Activated T-helper 1 cell treated with anti-CD3 and anti-CD28 coated beads, Interleukin-12 subunit alpha, Interleukin-12 subunit beta, Interleukin-2, Interleukin-4 antibody, amounts not matched to agents 30 ng/mL and 10 ng/mL and 1 ng/mL, durations not matched to agents 14 hours and 24 hours and 36 hours (primary cell): ENCODE data around the gene MATCAP1. TPM values are rescaled to one million over a fixed set of nuclear protein-coding genes. Genes with fewer than 3 reads are reported as not detected.

ENCODE experiments used
- DNase-seq: peaks from one replicate; pipeline ENCODE4 v3.0.0; 2021; ENCODE audit warnings: low spot score
- H3K27ac Mint-ChIP-seq: one replicate; pipeline ENCODE4 v1.8.0; 2021; ENCODE audit warnings: mild to moderate bottlenecking, mixed read lengths
- H3K27me3 Mint-ChIP-seq: one replicate; pipeline ENCODE4 v1.8.0; 2022; ENCODE audit warnings: mild to moderate bottlenecking, moderate library complexity, mixed read lengths; ENCODE audit not compliant: insufficient read depth
- H3K36me3 Mint-ChIP-seq: one replicate; pipeline ENCODE4 v1.8.0; 2021; ENCODE audit warnings: low read depth, mixed read lengths
- H3K4me1 Mint-ChIP-seq: one replicate; pipeline ENCODE4 v1.8.0; 2021; ENCODE audit warnings: low read depth, mixed read lengths
- H3K4me3 Mint-ChIP-seq: one replicate; pipeline ENCODE4 v1.8.0; 2021; ENCODE audit warnings: mild to moderate bottlenecking, moderate library complexity, mixed read lengths
- H3K9me3 Mint-ChIP-seq: one replicate; pipeline ENCODE4 v1.8.0; 2021; ENCODE audit warnings: mixed read lengths
- intact Hi-C: fragments of 100-400 bp; cut with micrococcal nuclease; formaldehyde crosslinking; loops from one replicate; pipeline ENCODE4 v1.15.1; 2024
- total RNA-seq: library from RNA; stranded (reverse); gene quantifications from 2 replicates; pipeline ENCODE4 v1.2.3, GENCODE V29; 2022

MATCAP1 gene
- total RNA-seq, 1 donor from 2014 or later: 48.2 TPM

DNA sequence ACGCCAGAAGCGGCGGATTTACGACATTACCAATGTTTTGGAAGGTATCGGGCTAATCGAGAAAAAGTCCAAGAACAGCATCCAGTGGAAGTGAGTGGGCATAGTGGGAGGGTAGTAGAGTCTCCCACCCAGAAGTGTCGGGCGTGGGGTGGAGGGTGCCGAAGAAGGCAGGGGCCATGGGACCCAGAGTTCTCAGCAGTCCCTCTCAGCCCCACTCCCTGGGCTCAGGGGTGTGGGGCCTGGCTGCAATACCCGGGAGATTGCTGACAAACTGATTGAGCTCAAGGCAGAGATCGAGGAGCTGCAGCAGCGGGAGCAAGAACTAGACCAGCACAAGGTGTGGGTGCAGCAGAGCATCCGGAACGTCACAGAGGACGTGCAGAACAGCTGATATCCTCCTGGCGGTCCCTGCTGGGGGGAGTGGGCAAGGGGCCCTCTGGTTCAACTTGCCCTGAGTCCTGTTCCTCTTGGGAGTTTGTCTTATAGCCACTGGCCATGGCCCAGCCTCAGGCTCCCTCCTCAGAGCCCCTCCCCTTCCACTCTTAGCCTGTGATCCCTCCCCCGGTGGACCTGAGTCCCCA is 9.1 kb upstream of the MATCAP1 start:
- Mint-ChIP-seq H3K36me3 (peaks cover 36% of the 10 kb centered on the region), H3K27ac (peak overlapping the region; percentile 73), H3K4me3 (peak overlapping the region; percentile 95), H3K9me3 (no peaks in the 10 kb centered on the region), H3K27me3 (no peaks in the 10 kb centered on the region), H3K4me1 (peaks cover 51% of the 10 kb centered on the region)
- no peak for DNase-seq
- intact Hi-C loops: loop anchor here (1.0 to 5.0 kb wide), 5 partner anchors 10 to 164 kb away; partner anchors contain the start of genes CBFB, FHOD1 and MATCAP1

DNA sequence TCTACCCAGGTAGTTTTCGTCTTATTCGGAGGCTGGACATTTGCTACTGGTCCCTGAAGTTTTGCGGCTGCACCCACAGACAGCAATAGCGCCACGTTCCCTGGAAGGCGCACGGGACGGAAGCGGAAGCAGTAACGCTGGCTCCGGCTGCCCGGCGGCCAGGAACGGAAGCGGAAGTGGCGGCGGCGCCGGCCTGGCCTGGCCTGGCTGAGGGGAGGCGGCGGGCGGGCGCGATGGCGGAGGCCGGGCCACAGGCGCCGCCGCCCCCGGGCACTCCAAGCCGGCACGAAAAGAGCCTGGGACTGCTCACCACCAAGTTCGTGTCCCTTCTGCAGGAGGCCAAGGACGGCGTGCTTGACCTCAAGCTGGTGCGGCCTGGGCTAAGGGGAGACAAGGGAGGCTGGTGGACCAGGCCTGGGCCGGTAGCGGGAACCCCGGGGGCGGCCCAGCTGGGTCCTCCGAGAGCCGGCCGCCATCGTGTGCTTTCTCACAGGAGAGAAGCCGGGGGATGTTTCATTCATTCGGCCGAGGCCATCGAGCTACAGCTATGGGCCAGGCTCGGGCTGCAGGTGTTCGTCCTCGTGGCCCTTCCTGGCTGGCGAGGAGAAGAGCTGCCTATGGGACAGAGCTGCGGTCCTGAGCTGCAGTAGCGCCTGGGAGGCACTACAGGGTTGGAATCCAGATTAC is 8.4 kb upstream of the MATCAP1 start, which contains the start of gene E2F4:
Gene E2F4 (plus strand): TSS at position 161 of the 687 bp plus-strand sequence. CDS start 73 bp downstream, at position 234.
- intact Hi-C loops: loop anchor here (1.0 to 5.0 kb wide), 5 partner anchors 9 to 163 kb away; partner anchors contain the start of genes CBFB, FHOD1 and MATCAP1
- no peaks in the 10 kb centered on the region for H3K27me3 Mint-ChIP-seq
- no peaks in the 10 kb centered on the region for H3K9me3 Mint-ChIP-seq
- DNase-seq: peak; percentile 86
- peaks cover 51% of the 10 kb centered on the region for H3K4me1 Mint-ChIP-seq
- peak within 1 kb of the TSS; percentile 95 for H3K4me3 Mint-ChIP-seq
- H3K36me3 Mint-ChIP-seq: peaks cover 36% of the 10 kb centered on the region
- H3K27ac Mint-ChIP-seq: peak within 1 kb of the TSS; percentile 86

DNA sequence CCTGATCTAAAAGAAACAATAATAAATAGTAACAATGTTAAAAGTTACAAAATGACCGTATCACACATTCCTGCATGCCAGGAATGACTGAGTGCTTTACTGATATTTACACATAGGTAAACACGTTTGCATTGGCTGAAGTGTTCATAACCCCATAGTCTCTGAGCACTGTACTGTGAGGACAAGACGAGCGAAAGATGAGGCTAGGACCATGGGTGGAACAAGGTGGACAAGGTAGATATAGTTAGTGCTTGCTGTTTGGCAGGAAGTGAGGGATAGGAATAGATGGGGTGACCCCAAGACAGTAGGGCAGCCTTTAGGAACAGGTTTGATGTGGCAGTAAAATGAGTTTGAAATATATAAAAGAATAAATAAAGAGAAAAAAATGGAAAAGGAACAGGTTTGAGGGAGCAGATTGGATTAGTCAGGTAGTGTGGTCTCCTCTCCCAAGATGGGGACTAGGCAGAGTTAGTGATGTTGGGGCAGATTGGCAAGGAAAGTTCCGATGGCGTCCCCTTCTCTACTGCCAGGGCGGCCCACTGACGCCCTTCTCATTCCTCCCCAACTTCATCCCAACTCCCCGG is 7.7 kb upstream of the MATCAP1 start:
- Mint-ChIP-seq H3K9me3 (no peaks in the 10 kb centered on the region), H3K4me1 (peaks cover 46% of the 10 kb centered on the region), H3K36me3 (peaks cover 31% of the 10 kb centered on the region), H3K27me3 (no peaks in the 10 kb centered on the region), H3K27ac (peak overlapping the region; percentile 86), H3K4me3 (peak overlapping the region; percentile 95)
- intact Hi-C loops: loop anchor here (5.0 kb wide), 1 partner anchor 121 kb away; no protein-coding TSS in a partner anchor
- no peak for DNase-seq

DNA sequence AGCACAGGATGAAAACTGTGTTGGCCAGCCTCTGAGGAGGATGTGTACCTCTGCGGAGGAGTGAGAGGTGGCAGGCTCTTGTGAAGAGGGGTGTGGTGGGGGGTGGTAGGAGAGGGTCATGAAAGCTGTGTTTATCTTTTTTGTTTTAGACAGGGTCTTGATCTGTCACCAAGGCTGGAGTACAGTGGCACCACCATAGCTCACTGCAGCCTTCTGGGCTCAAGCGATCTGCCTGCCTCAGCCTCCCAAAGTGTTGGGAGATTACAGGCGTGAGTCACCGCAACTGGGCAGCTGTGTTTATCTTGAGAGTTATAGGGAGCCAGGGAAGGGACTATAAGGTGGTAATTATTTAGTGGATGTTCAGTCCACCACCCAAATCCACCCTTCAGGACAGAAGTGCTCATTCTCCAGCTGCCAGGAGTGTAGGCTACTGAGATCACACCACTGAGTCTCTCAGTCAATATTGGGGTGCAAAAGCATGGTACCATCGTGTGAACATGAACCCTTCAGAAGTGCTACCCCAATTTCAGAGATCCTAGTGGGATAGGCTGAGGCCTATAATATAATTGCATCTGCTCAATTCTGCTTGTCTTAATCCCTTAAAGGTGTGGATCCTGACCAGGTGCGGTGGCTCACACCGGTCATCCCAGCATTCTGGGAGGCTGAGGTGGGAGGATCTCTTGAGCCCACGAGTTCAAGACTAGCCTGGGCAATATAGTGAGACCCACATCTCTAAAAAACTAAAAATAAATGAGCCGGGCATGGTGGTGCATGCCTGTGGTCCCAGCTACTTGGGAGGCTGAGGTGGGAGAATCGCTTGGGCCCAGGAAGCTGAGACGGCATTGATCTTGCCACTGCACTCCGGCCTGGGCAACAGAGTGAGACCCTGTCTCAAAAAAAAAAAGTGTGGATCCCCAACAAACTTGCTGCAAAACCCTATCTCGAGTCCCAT is 7.0 kb upstream of the MATCAP1 start:
- H3K27me3 Mint-ChIP-seq: no peaks in the 10 kb centered on the region
- H3K27ac Mint-ChIP-seq: peak overlapping the region; percentile 61
- DNase-seq: no peak
- H3K4me3 Mint-ChIP-seq: peak overlapping the region; percentile 95
- intact Hi-C loops: loop anchor here (5.0 kb wide), 1 partner anchor 122 kb away; no protein-coding TSS in a partner anchor
- peaks cover 40% of the 10 kb centered on the region for H3K4me1 Mint-ChIP-seq
- peaks cover 23% of the 10 kb centered on the region for H3K36me3 Mint-ChIP-seq
- no peaks in the 10 kb centered on the region for H3K9me3 Mint-ChIP-seq

DNA sequence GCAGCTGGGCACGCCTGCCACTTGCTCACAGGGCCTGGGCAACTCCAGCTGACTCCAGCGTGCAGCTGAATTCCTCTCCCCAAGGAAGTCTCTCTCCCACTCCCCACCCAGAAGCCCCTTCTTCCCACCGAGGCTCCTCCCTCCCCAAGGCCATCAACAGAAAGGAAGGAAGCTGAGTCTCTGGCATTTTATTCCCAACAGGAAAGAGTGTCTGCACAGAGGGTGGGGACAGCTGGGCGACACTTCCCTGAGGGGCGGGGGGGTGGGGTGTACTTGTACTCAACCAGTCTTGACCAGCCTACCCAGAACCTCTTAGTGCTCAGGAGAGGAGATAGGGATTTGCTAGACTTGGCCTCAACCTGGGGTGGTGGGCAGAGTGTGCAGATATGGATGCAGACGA is 6.3 kb upstream of the MATCAP1 start, which contains the start of gene EXOC3L1:
Gene EXOC3L1 (minus strand): TSS at position 96 of the 400 bp plus-strand sequence. CDS start 460 bp downstream, outside the sequence.
- Mint-ChIP-seq H3K27ac (peak within 1 kb of the TSS; percentile 61), H3K27me3 (peaks cover 6% of the 10 kb centered on the region), H3K4me3 (peak within 1 kb of the TSS; percentile 95), H3K4me1 (peaks cover 43% of the 10 kb centered on the region), H3K9me3 (no peaks in the 10 kb centered on the region), H3K36me3 (peaks cover 17% of the 10 kb centered on the region)
- DNase-seq: no peak
- intact Hi-C loops: loop anchor here (5.0 kb wide), 1 partner anchor 122 kb away; no protein-coding TSS in a partner anchor

DNA sequence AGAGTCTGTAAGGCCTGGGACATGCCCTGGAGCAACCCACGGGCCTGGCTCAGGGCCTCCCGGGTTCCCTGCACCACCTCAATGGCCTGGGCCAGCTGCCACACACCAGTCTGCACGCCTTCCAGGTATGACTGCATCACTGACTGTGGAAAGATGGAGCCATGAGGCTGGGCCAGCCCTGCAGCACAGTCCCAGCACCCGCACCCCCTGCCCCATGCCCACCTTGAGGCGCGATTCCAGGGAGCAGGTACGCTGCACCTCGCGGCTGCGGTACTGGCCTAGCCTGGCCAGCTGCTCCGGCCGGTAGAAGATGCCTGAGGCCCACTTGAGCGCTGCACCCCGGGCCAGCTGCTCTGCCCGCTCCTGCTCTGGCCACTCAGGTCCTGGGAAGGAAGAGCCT is 5.0 kb upstream of the MATCAP1 start:
- intact Hi-C loops: no loop called here
- Mint-ChIP-seq H3K4me3 (no peak overlapping the region), H3K36me3 (peaks cover 8% of the 10 kb centered on the region), H3K27me3 (peaks cover 8% of the 10 kb centered on the region), H3K9me3 (no peaks in the 10 kb centered on the region), H3K27ac (no peak overlapping the region), H3K4me1 (peaks cover 35% of the 10 kb centered on the region)
- DNase-seq: no peak

DNA sequence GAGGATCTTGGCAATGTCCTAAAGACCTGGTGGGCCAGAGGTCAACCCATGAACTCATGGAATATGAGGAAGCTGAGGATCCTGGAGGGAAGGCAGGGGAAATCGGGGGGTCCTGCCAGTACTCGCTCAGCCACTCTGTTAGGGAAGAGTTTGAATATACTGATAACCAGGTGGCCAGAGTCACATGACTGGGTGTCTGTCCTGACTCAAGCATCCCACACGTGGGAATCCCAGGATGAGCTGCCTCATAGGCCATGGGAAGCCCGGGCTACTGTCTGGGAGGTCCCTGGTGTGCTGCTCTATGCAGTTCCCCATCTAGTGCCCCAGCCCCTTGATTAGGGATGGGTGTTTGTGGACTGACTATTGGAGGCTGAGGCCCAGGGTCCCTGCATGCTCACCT is 4.6 kb upstream of the MATCAP1 start:
- intact Hi-C loops: no loop called here
- Mint-ChIP-seq H3K4me3 (no peak overlapping the region), H3K27me3 (peaks cover 8% of the 10 kb centered on the region), H3K27ac (no peak overlapping the region), H3K9me3 (no peaks in the 10 kb centered on the region), H3K4me1 (peaks cover 30% of the 10 kb centered on the region), H3K36me3 (peaks cover 5% of the 10 kb centered on the region)
- no peak for DNase-seq

DNA sequence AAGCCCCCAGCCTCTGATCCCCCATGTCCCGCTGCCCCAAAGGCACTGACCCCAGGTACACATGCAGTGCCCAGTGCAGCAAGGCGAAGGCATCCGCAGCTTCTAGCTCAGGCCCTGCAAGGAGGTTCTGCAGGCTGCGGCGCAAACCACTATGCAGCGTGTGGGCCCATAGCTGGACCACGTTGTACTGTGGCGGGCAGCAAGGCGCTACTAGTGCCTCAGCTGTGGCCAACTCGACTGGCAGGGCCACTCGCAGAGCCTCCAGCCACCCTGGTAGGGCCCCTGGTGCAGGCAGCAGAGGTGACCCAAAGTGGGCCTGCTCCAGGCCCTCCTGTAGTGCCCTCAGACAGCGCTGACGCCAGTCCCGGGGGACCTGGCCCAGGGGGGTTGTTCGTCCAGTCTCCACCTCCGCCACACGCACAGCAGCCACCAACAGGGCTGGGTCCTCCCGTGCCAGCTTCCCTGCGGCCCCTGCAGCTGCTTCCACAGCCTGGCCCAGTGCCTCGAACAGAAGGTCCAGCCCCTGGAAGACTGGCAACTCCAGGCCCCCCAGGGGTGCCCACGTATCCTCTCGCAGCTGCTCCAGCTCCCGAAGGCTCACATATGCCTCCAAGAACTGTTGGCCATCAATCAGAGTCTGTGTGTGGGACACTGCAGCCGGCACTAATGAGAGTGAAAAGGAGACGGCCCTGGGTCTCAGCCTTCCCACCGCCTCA is 3.6 kb upstream of the MATCAP1 start:
- no peaks in the 10 kb centered on the region for H3K36me3 Mint-ChIP-seq
- no peak for DNase-seq
- H3K27me3 Mint-ChIP-seq: peaks cover 8% of the 10 kb centered on the region
- intact Hi-C loops: no loop called here
- no peak overlapping the region for H3K27ac Mint-ChIP-seq
- H3K9me3 Mint-ChIP-seq: no peaks in the 10 kb centered on the region
- no peak overlapping the region for H3K4me3 Mint-ChIP-seq
- peaks cover 22% of the 10 kb centered on the region for H3K4me1 Mint-ChIP-seq

DNA sequence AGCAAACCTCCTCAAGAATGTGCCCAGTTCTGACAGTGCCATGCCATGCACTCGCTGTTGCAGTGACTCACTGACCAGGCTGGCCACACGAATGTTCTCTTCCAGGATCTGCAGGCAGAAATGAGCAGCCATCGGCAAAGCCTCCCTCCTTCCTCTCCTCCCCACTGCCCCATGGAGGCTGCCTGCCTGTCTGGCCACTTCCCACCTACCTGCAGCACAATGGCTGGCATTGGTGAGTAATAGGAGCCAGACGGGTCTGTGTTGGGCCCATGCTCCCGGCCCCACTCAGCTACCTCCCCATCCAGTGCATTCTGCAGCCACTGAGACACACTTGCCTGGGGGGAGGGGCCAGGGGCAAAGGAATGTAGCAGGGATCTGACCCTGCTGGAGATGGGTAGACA is 2.8 kb upstream of the MATCAP1 start:
- no peak for DNase-seq
- intact Hi-C loops: no loop called here
- Mint-ChIP-seq H3K9me3 (no peaks in the 10 kb centered on the region), H3K27ac (no peak overlapping the region), H3K4me1 (peaks cover 18% of the 10 kb centered on the region), H3K4me3 (no peak overlapping the region), H3K36me3 (no peaks in the 10 kb centered on the region), H3K27me3 (peaks cover 8% of the 10 kb centered on the region)

DNA sequence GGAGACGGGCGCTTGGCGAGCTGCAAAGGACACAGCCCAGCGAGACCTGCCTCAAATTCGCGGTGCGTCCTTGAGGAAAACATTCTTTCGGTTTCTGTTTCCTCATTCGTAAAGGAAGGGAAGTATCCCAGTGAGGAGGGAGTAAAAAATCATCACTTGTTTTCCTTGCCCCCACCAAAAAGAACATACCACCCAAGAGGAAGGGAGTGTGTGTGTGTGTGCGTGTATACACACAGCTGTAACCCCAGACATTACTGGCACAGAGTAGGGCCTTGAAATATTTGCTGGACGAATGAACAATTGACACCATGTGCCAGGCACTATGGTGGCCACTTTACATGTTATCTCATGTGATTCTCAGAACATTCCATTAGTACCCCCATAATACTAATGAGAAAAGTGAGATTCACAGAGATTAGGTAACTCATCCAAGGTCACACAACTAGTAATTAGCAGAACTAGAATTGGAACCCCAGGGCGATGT is 1.9 kb upstream of the MATCAP1 start:
- no peak for DNase-seq
- Mint-ChIP-seq H3K4me1 (peaks cover 10% of the 10 kb centered on the region), H3K4me3 (peak overlapping the region; percentile 92), H3K27ac (peak overlapping the region; percentile 89), H3K9me3 (no peaks in the 10 kb centered on the region), H3K27me3 (peaks cover 8% of the 10 kb centered on the region), H3K36me3 (no peaks in the 10 kb centered on the region)
- intact Hi-C loops: loop anchor here (1.0 to 2.0 kb wide), 4 partner anchors 77 to 239 kb away; partner anchors contain the start of gene PHAF1

DNA sequence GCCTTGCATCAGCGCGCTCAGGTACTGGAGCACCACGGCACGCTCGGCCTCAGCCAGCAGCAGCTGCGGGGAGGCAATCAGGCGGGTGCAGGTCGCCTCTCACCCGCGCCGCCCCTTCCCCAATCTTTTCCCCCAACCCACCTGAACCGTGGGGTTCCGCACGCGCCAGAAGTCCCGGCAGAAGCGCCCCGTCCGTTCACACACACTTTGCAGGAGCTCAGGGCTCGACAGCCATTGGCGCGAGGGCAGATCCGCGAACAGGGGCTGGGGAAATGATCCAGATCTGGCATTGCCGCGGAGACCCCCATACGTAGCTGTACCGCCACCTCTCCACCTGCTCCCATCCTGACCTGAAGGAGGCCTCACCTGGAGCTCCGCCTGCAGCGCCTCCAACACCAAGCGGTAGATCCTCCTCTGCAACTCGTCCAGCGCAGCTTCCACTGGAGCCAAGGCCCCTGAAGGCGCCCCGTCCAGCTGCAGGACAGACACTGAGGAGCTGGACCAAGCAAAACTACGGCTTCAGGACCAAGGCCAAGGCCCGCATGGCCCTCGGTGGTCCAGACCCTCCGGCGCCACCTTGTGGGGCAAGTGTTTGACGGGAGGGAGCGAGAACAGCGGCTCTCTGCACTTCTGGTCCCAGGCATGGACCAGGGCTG is 1.4 kb upstream of the MATCAP1 start:
- intact Hi-C loops: loop anchor here (1.0 to 2.0 kb wide), 4 partner anchors 76 to 238 kb away; partner anchors contain the start of gene PHAF1
- Mint-ChIP-seq H3K9me3 (no peaks in the 10 kb centered on the region), H3K4me3 (peak overlapping the region; percentile 92), H3K27me3 (peaks cover 8% of the 10 kb centered on the region), H3K36me3 (no peaks in the 10 kb centered on the region), H3K27ac (peak overlapping the region; percentile 89), H3K4me1 (peaks cover 10% of the 10 kb centered on the region)
- DNase-seq: peak; percentile 80
